ENCODE measurements around the gene SRD5A1. TPM values are rescaled to one million over a fixed set of nuclear protein-coding genes. Genes with fewer than 3 reads are reported as not detected.

Gene SRD5A1
- total RNA-seq, 2 experiments from 2014 or later, result 16.7 to 32.5 TPM

- DNase-seq (ENCODE audit: low spot score), result no peak
- no peak overlapping the region for H3K4me2 ChIP-seq (ENCODE audit: low read length)
- TF ChIP-seq CTCF (conservative IDR thresholded peaks at IDR 0.05; ENCODE audit: low read length), result no peak
- no peak for TF ChIP-seq EZH2phosphoT487 (IDR thresholded peaks at IDR 0.05; ENCODE audit: borderline replicate concordance, low read depth, low read length)
- H3K4me3 ChIP-seq (ENCODE audit: low read depth, low read length, poor library complexity, severe bottlenecking), result no peak overlapping the region
- no peaks in the 10 kb centered on the region for H3K9me2 ChIP-seq (ENCODE audit: insufficient read depth, low read length)
- H3K4me1 ChIP-seq (ENCODE audit: insufficient read depth, low read length, poor library complexity, severe bottlenecking), result no peaks in the 10 kb centered on the region
- no TSS peak for BruUV-seq (replicated peaks)
- H2AFZ ChIP-seq (ENCODE audit: low read length), result no peak overlapping the region
- H3K9me3 ChIP-seq (ENCODE audit: low read length), result no peaks in the 10 kb centered on the region
- CTCF ChIA-PET (ENCODE audit: unreplicated experiment), result interaction anchor here (0.6 kb wide), 1 partner anchor 36 kb away, joined by 4 read pairs; no protein-coding TSS in a partner anchor
- H4K20me1 ChIP-seq (ENCODE audit: insufficient read depth, low read length), result no peaks in the 10 kb centered on the region
- intact Hi-C loops (cut with micrococcal nuclease; ENCODE audit: unreplicated experiment), result no loop called here
- H3K36me3 ChIP-seq (ENCODE audit: insufficient read depth, low read length), result no peaks in the 10 kb centered on the region
- no peak overlapping the region for H3K27ac ChIP-seq (ENCODE audit: low read depth, low read length, poor library complexity, severe bottlenecking)
- POLR2A ChIA-PET, result interaction anchor here (0.6 to 1.7 kb wide), 3 partner anchors 9 to 13 kb away, joined by 3 to 6 read pairs (median 3); no protein-coding TSS in a partner anchor
- H3K79me2 ChIP-seq (ENCODE audit: insufficient read depth, low read depth, low read length), result no peaks in the 10 kb centered on the region
These were observed 49.0 kb downstream of the SRD5A1 start for GRCh38 chr5:6682239-6682638.

GRCh38 chr5:6683241-6683640, 50.0 kb downstream of the SRD5A1 start:
- TF ChIP-seq EZH2phosphoT487 (IDR thresholded peaks at IDR 0.05; ENCODE audit: borderline replicate concordance, low read depth, low read length) (no peak), CTCF (conservative IDR thresholded peaks at IDR 0.05; ENCODE audit: low read length) (no peak)
- CTCF ChIA-PET (ENCODE audit: unreplicated experiment), result no interaction called here
- no peak overlapping the region for H2AFZ ChIP-seq (ENCODE audit: low read length)

GRCh38 chr5:6684075-6684474, 50.8 kb downstream of the SRD5A1 start:
- Histone ChIP-seq H3K27ac (ENCODE audit: low read depth, low read length, poor library complexity, severe bottlenecking) (no peak overlapping the region), H3K79me2 (ENCODE audit: insufficient read depth, low read depth, low read length) (no peaks in the 10 kb centered on the region), H4K20me1 (ENCODE audit: insufficient read depth, low read length) (no peaks in the 10 kb centered on the region), H3K4me1 (ENCODE audit: insufficient read depth, low read length, poor library complexity, severe bottlenecking) (no peaks in the 10 kb centered on the region), H3K4me2 (ENCODE audit: low read length) (no peak overlapping the region), H3K36me3 (ENCODE audit: insufficient read depth, low read length) (no peaks in the 10 kb centered on the region), H3K9me3 (ENCODE audit: low read length) (no peaks in the 10 kb centered on the region), H2AFZ (ENCODE audit: low read length) (no peak overlapping the region), H3K9me2 (ENCODE audit: insufficient read depth, low read length) (no peaks in the 10 kb centered on the region), H3K4me3 (ENCODE audit: low read depth, low read length, poor library complexity, severe bottlenecking) (no peak overlapping the region)
- no peak for DNase-seq (ENCODE audit: low spot score)
- intact Hi-C loops (cut with micrococcal nuclease; ENCODE audit: unreplicated experiment), result no loop called here
- ChIA-PET POLR2A (interaction anchor here (0.8 to 1.7 kb wide), 2 partner anchors 10 to 11 kb away, joined by 3 to 6 read pairs; no protein-coding TSS in a partner anchor), CTCF (ENCODE audit: unreplicated experiment) (no interaction called here)
- no peak for TF ChIP-seq EZH2phosphoT487 (IDR thresholded peaks at IDR 0.05; ENCODE audit: borderline replicate concordance, low read depth, low read length)
- no peak for TF ChIP-seq CTCF (conservative IDR thresholded peaks at IDR 0.05; ENCODE audit: low read length)
- no TSS peak for BruUV-seq (replicated peaks)

More at GRCh38 chr5:6683241-6683640, 50.0 kb downstream of the SRD5A1 start:
- intact Hi-C loops (cut with micrococcal nuclease; ENCODE audit: unreplicated experiment), result no loop called here
- no TSS peak for BruUV-seq (replicated peaks)
- Histone ChIP-seq H3K4me3 (ENCODE audit: low read depth, low read length, poor library complexity, severe bottlenecking) (no peak overlapping the region), H3K9me3 (ENCODE audit: low read length) (no peaks in the 10 kb centered on the region), H4K20me1 (ENCODE audit: insufficient read depth, low read length) (no peaks in the 10 kb centered on the region), H3K79me2 (ENCODE audit: insufficient read depth, low read depth, low read length) (no peaks in the 10 kb centered on the region), H3K27ac (ENCODE audit: low read depth, low read length, poor library complexity, severe bottlenecking) (no peak overlapping the region), H3K4me1 (ENCODE audit: insufficient read depth, low read length, poor library complexity, severe bottlenecking) (no peaks in the 10 kb centered on the region), H3K4me2 (ENCODE audit: low read length) (no peak overlapping the region), H3K36me3 (ENCODE audit: insufficient read depth, low read length) (no peaks in the 10 kb centered on the region), H3K9me2 (ENCODE audit: insufficient read depth, low read length) (no peaks in the 10 kb centered on the region)
- POLR2A ChIA-PET, result interaction anchor here (1.7 kb wide), 1 partner anchor 10 kb away, joined by 6 read pairs; no protein-coding TSS in a partner anchor
- DNase-seq (ENCODE audit: low spot score), result no peak

Data from OCI-LY7 (cell line).